ACHN (cell line): ENCODE measurements around the gene FAM131C.
A peak's percentile ranks its signal among the peaks of the same experiment; 100 is the strongest.

Source experiments
- DNase-seq: peaks from one replicate; pipeline ENCODE4 v3.0.0-alpha.2; 2015
- in situ Hi-C: cut with HindIII; loops from 2 replicates; pipeline ENCODE4 v1.10.0; 2017; ENCODE audit warnings: low sequenced_read_pairs, low pct_ligation_motif_present, low pct_unique_long_range_greater_than_20kb

Gene FAM131C

GRCh38 chr1:16073490-16074119 lies at the start of gene FAM131C:
TSS of gene FAM131C (minus strand) at chr1:16073651. CDS start at chr1:16073442, 209 bp downstream.
- in situ Hi-C loops, result no loop called here
- DNase-seq, result peak; percentile 35

GRCh38 chr1:16122916-16123315 lies 49.5 kb upstream of the FAM131C start:
- peak; percentile 92 for DNase-seq
- in situ Hi-C loops, result no loop called here

- peak; percentile 79 for DNase-seq
- in situ Hi-C loops, result no loop called here
These were observed 49.0 kb upstream of the FAM131C start for GRCh38 chr1:16122350-16122881.

- DNase-seq, result no peak
These were observed 47.5 kb upstream of the FAM131C start for GRCh38 chr1:16120940-16121410.

GRCh38 chr1:16120407-16120806 lies 47.0 kb upstream of the FAM131C start:
- no peak for DNase-seq
- in situ Hi-C loops, result no loop called here

More at GRCh38 chr1:16120940-16121410, 47.5 kb upstream of the FAM131C start:
- in situ Hi-C loops, result no loop called here

GRCh38 chr1:16119926-16120325 lies 46.5 kb upstream of the FAM131C start:
- DNase-seq, result no peak
- in situ Hi-C loops, result no loop called here

- in situ Hi-C loops, result no loop called here
- DNase-seq, result no peak
These were observed 46.1 kb upstream of the FAM131C start for GRCh38 chr1:16119504-16119903.

GRCh38 chr1:16118706-16119105 lies 45.3 kb upstream of the FAM131C start:
- no peak for DNase-seq
- in situ Hi-C loops, result no loop called here

- DNase-seq, result no peak
- in situ Hi-C loops, result no loop called here
These were observed 44.5 kb upstream of the FAM131C start for GRCh38 chr1:16117936-16118335.

GRCh38 chr1:16117369-16117768 lies 43.9 kb upstream of the FAM131C start:
- no peak for DNase-seq

GRCh38 chr1:16116625-16117024 lies 43.2 kb upstream of the FAM131C start:
- in situ Hi-C loops, result no loop called here
- DNase-seq, result no peak

More at GRCh38 chr1:16117369-16117768, 43.9 kb upstream of the FAM131C start:
- in situ Hi-C loops, result no loop called here

GRCh38 chr1:16116002-16116401 lies 42.6 kb upstream of the FAM131C start:
- in situ Hi-C loops, result no loop called here
- DNase-seq, result no peak

GRCh38 chr1:16115468-16115983 lies 42.1 kb upstream of the FAM131C start:
- DNase-seq, result no peak
- in situ Hi-C loops, result no loop called here

GRCh38 chr1:16114527-16115467 lies 41.3 kb upstream of the FAM131C start:
- DNase-seq, result no peak
- in situ Hi-C loops, result no loop called here

GRCh38 chr1:16112596-16113555 lies 39.4 kb upstream of the FAM131C start:
- DNase-seq, result no peak
- in situ Hi-C loops, result no loop called here

- no peak for DNase-seq
- in situ Hi-C loops, result no loop called here
These were observed 38.5 kb upstream of the FAM131C start for GRCh38 chr1:16111771-16112595.

GRCh38 chr1:16110884-16111283 lies 37.4 kb upstream of the FAM131C start:
- in situ Hi-C loops, result no loop called here
- no peak for DNase-seq
